MCF 10A (cell line): ENCODE results near the gene ADGRL2. TPM values are rescaled to one million over a fixed set of nuclear protein-coding genes. Genes with fewer than 3 reads are reported as not detected.

Experiments used
- BruUV-seq: library from RNA; stranded (reverse); fragments of 400-500 nt; replicated peaks from 2 replicates; lab custom pipeline; 2021; lab: Mats Ljungman, UMichigan
- CTCF ChIA-PET: fragments of 300-600 bp; sonication (Branson Sonifier 250); formaldehyde crosslinking; extraction: SDS; loops from one replicate; lab custom pipeline; 2021; ENCODE audit warnings: antibody characterized with exemption, inconsistent platforms; lab: Yijun Ruan, JAX
- POLR2A ChIA-PET: fragments of 300-600, 350-650 bp; sonication (Branson Sonifier 250); formaldehyde crosslinking; extraction: SDS; loops from one replicate; lab custom pipeline; 2020; ENCODE audit warnings: antibody characterized with exemption, inconsistent platforms; lab: Yijun Ruan, JAX
- DNase-seq: peaks from one replicate; pipeline ENCODE4 v3.0.0-alpha.2; 2018; ENCODE audit not compliant: unreplicated experiment
- H3K27ac Mint-ChIP-seq: one replicate; pipeline ENCODE4 v1.8.0; 2022; ENCODE audit warnings: mild to moderate bottlenecking, low read depth, mixed read lengths; ENCODE audit not compliant: unreplicated experiment
- H3K27me3 Mint-ChIP-seq: one replicate; pipeline ENCODE4 v1.8.0; 2022; ENCODE audit warnings: mixed read lengths; ENCODE audit not compliant: insufficient read depth, unreplicated experiment
- H3K36me3 Mint-ChIP-seq: one replicate; pipeline ENCODE4 v1.8.0; 2022; ENCODE audit warnings: mild to moderate bottlenecking, moderate library complexity, mixed read lengths; ENCODE audit not compliant: insufficient read depth, unreplicated experiment
- H3K4me1 Mint-ChIP-seq: one replicate; pipeline ENCODE4 v1.8.0; 2022; ENCODE audit warnings: mixed read lengths; ENCODE audit not compliant: insufficient read depth, unreplicated experiment
- H3K4me3 Mint-ChIP-seq: one replicate; pipeline ENCODE4 v1.8.0; 2022; ENCODE audit warnings: mild to moderate bottlenecking, moderate library complexity, mixed read lengths; ENCODE audit not compliant: unreplicated experiment
- H3K9me3 Mint-ChIP-seq: one replicate; pipeline ENCODE4 v1.8.0; 2022; ENCODE audit warnings: mixed read lengths; ENCODE audit not compliant: unreplicated experiment
- CTCF ChIP-seq: fragments of 200-600 bp; IDR thresholded peaks from one replicate; pipeline ENCODE4 v1.8.0; 2022; ENCODE audit warnings: antibody characterized with exemption, mild to moderate bottlenecking; ENCODE audit not compliant: unreplicated experiment
- intact Hi-C: fragments of 100-400 bp; cut with micrococcal nuclease; formaldehyde crosslinking; loops from 2 replicates; pipeline ENCODE4 v1.14.1; 2022
- total RNA-seq: library from RNA; stranded (reverse); gene quantifications from 2 replicates; pipeline ENCODE4 v1.2.3, GENCODE V29; 2022

ADGRL2 gene
- total RNA-seq, 1 experiment from 2014 or later, result 3.0 TPM

GRCh38 chr1:81832573-81832972 is 31.8 kb downstream of the ADGRL2 start:
- Mint-ChIP-seq H3K27me3 (no peaks in the 10 kb centered on the region), H3K4me1 (peaks cover 5% of the 10 kb centered on the region), H3K27ac (no peak overlapping the region), H3K36me3 (no peaks in the 10 kb centered on the region), H3K4me3 (no peak overlapping the region), H3K9me3 (no peaks in the 10 kb centered on the region)
- ChIA-PET CTCF (interaction anchor here (0.6 to 0.7 kb wide), 2 partner anchors 163 to 1036 kb away, joined by 3 read pairs; no protein-coding TSS in a partner anchor), POLR2A (no interaction called here)
- peak; percentile 23 for DNase-seq
- intact Hi-C loops, result no loop called here
- no TSS peak for BruUV-seq
- no peak for TF ChIP-seq CTCF

GRCh38 chr1:81833722-81834121 is 33.0 kb downstream of the ADGRL2 start:
- POLR2A ChIA-PET, result interaction anchor here (1.5 kb wide), 1 partner anchor 34 kb away, joined by 4 read pairs; no protein-coding TSS in a partner anchor
- no peak overlapping the region for H3K27ac Mint-ChIP-seq
- H3K36me3 Mint-ChIP-seq, result no peaks in the 10 kb centered on the region
- DNase-seq, result no peak
- CTCF ChIA-PET, result interaction anchor here (0.6 kb wide), 1 partner anchor 528 kb away, joined by 4 read pairs; no protein-coding TSS in a partner anchor
- peaks cover 5% of the 10 kb centered on the region for H3K4me1 Mint-ChIP-seq
- no peaks in the 10 kb centered on the region for H3K9me3 Mint-ChIP-seq
- BruUV-seq, result no TSS peak
- intact Hi-C loops, result no loop called here
- no peak overlapping the region for H3K4me3 Mint-ChIP-seq
- no peak for TF ChIP-seq CTCF
- H3K27me3 Mint-ChIP-seq, result no peaks in the 10 kb centered on the region

GRCh38 chr1:81834268-81834667 is 33.5 kb downstream of the ADGRL2 start:
- Mint-ChIP-seq H3K9me3 (no peaks in the 10 kb centered on the region), H3K4me3 (no peak overlapping the region), H3K36me3 (no peaks in the 10 kb centered on the region), H3K27ac (no peak overlapping the region), H3K27me3 (no peaks in the 10 kb centered on the region), H3K4me1 (peaks cover 5% of the 10 kb centered on the region)
- BruUV-seq, result no TSS peak
- ChIA-PET POLR2A (interaction anchor here (1.5 kb wide), 1 partner anchor 34 kb away, joined by 4 read pairs; no protein-coding TSS in a partner anchor), CTCF (interaction anchor here (0.6 kb wide), 1 partner anchor 528 kb away, joined by 4 read pairs; no protein-coding TSS in a partner anchor)
- no peak for DNase-seq
- intact Hi-C loops, result no loop called here
- TF ChIP-seq CTCF, result no peak

- intact Hi-C loops, result no loop called here
- no peak overlapping the region for H3K27ac Mint-ChIP-seq
- no peak for TF ChIP-seq CTCF
- H3K27me3 Mint-ChIP-seq, result no peaks in the 10 kb centered on the region
- no peaks in the 10 kb centered on the region for H3K36me3 Mint-ChIP-seq
- H3K4me3 Mint-ChIP-seq, result no peak overlapping the region
- no peak for DNase-seq
- ChIA-PET POLR2A (interaction anchor here (0.9 to 1.5 kb wide), 2 partner anchors 32 to 35 kb away, joined by 4 read pairs; no protein-coding TSS in a partner anchor), CTCF (interaction anchor here (0.6 kb wide), 1 partner anchor 164 kb away, joined by 4 read pairs; no protein-coding TSS in a partner anchor)
- peaks cover 5% of the 10 kb centered on the region for H3K4me1 Mint-ChIP-seq
- no TSS peak for BruUV-seq
- no peaks in the 10 kb centered on the region for H3K9me3 Mint-ChIP-seq
Measured at GRCh38 chr1:81834921-81835698, 34.4 kb downstream of the ADGRL2 start.
